Psoas muscle (tissue), 8 donors: Measurements from ENCODE around the gene UBAP1. TPM values are rescaled to one million over a fixed set of nuclear protein-coding genes. Genes with fewer than 3 reads are reported as not detected.

Experiments
- ATAC-seq, 4 donors: fragments of 200-7000 bp; cut with Tn5 transposase; one replicate each; pipeline ENCODE4 v1.9.1; 2020; ENCODE audit warnings: moderate library complexity in 3 of 4, mild to moderate bottlenecking in 2 of 4
- DNase-seq, 2 donors: peaks; one replicate each; pipeline ENCODE4 v3.0.0-alpha.2; 2020
- H3K27ac ChIP-seq: fragments of 200-600 bp; one replicate; pipeline ENCODE4 v1.8.0; 2022
- H3K27me3 ChIP-seq, 3 donors: fragments of 200-600 bp in 1 of 3; one replicate each; pipeline versions ENCODE4 v1.6.1 to v1.8.0; 2013 to 2022; ENCODE audit warnings: low read length in 2 of 3, mild to moderate bottlenecking in 2 of 3, moderate library complexity in 1 of 3; ENCODE audit not compliant: insufficient read depth in 3 of 3
- H3K36me3 ChIP-seq, 2 donors: fragments of 200-600 bp in 1 of 2; one replicate each; pipeline versions ENCODE4 v1.6.1 to v1.8.0; 2013 to 2022; ENCODE audit warnings: low read depth in 1 of 2, mild to moderate bottlenecking in 1 of 2, moderate library complexity in 1 of 2; ENCODE audit not compliant: insufficient read depth in 1 of 2
- H3K4me1 ChIP-seq: fragments of 200-600 bp; one replicate; pipeline ENCODE4 v1.8.0; 2022
- H3K4me3 ChIP-seq: fragments of 200-600 bp; one replicate; pipeline ENCODE4 v1.8.0; 2022; ENCODE audit warnings: mild to moderate bottlenecking
- H3K9me3 ChIP-seq: fragments of 200-600 bp; one replicate; pipeline ENCODE4 v1.8.0; 2022
- CTCF ChIP-seq: fragments of 200-600 bp; IDR thresholded peaks from one replicate; pipeline ENCODE4 v1.8.0; 2022; ENCODE audit warnings: antibody characterized with exemption
- WGBS, 3 donors: extraction: QIAGEN DNeasy Blood & Tissue Kit; methylation state at CpG; one replicate each; pipeline versions ENCODE4 v1.1.6 to v1.1.7; 2013; 5-methylcytosine and 5-hydroxymethylcytosine counted together
- intact Hi-C, 2 donors: fragments of 100-400 bp; cut with DNase I; formaldehyde crosslinking; loops; one replicate each; pipeline versions ENCODE4 v1.11.0 to v1.14.2; 2022
- polyA plus RNA-seq, 3 donors: library from polyadenylated mRNA; stranded (reverse); fragments of 200-250 nt; gene quantifications; one replicate each; pipeline ENCODE4 v1.2.3, GENCODE V29; 2013
- total RNA-seq, 4 donors: library from RNA; stranded (reverse); fragmentation: NEBNext Ultra II Directional in 2 of 4; extraction: Animal tissue kit (Norgen Biotek cat#: 25700) in 2 of 4; gene quantifications; one replicate each; pipeline versions ENCODE4 v1.2.1 to v1.2.4, GENCODE V29; 2021 to 2023
- donor health status: healthy with polysubstance abuse.
- donor health status: DM: no; HTN: no; CAD: no; lungs with moderate emphysema.
- donor health status: Bipolar disorder and iron deficiency.
- donor health status: healthy.
- donor health status: DM: yes; HTN: yes; CAD: no.
- donor health status: DM: no; HTN: no; CAD: no.
- donor health status: DM: no; HTN: no; CAD: no.
- donor health status: DM: yes; HTN: yes; CAD: no.

Gene UBAP1
- total and polyA plus RNA-seq, 7 donors = 55.8 to 203 (median 89.6) TPM

- H3K27ac ChIP-seq = no peak overlapping the region
- ATAC-seq (no peak), DNase-seq (no peak)
- no peak overlapping the region for H3K4me3 ChIP-seq
- no peaks in the 10 kb centered on the region for H3K27me3 ChIP-seq
- H3K9me3 ChIP-seq = no peaks in the 10 kb centered on the region
- intact Hi-C loops = loop anchor here (5.0 kb wide), 2 partner anchors 68 to 118 kb away; partner anchors contain the start of genes MYORG (in 2 of the 2), KIF24 (in 1 of the 2) and NUDT2 (in 1 of the 2)
- TF ChIP-seq CTCF = no peak
- H3K4me1 ChIP-seq = peaks cover 23% of the 10 kb centered on the region
- 92 to 97% (median 97%) methylated on average over 10 of the region's 10 CpGs for WGBS, 3 donors
- H3K36me3 ChIP-seq = no peaks in the 10 kb centered on the region
These were observed 80.5 kb downstream of the UBAP1 start for GRCh38 chr9:34259315-34259714.

- H3K4me1 ChIP-seq = no peaks in the 10 kb centered on the region
- no peak overlapping the region for H3K4me3 ChIP-seq
- 94 to 98% (median 96%) methylated on average over 3 of the region's 3 CpGs for WGBS, 3 donors
- intact Hi-C loops = no loop called here
- no peak overlapping the region for H3K27ac ChIP-seq
- DNase-seq (no peak), ATAC-seq (no peak)
- no peaks in the 10 kb centered on the region for H3K36me3 ChIP-seq
- H3K9me3 ChIP-seq = no peaks in the 10 kb centered on the region
- TF ChIP-seq CTCF = no peak
- H3K27me3 ChIP-seq = no peaks in the 10 kb centered on the region
These were observed 84.1 kb downstream of the UBAP1 start for GRCh38 chr9:34262971-34263370.

GRCh38 chr9:34267660-34268059 is 88.8 kb downstream of the UBAP1 start:
- DNase-seq (no peak), ATAC-seq (no peak)
- Histone ChIP-seq H3K4me1 (peaks cover 4% of the 10 kb centered on the region), H3K9me3 (no peaks in the 10 kb centered on the region), H3K27ac (no peak overlapping the region), H3K4me3 (no peak overlapping the region), H3K36me3 (no peaks in the 10 kb centered on the region), H3K27me3 (no peaks in the 10 kb centered on the region)
- intact Hi-C loops = no loop called here
- 82 to 88% (median 86%) methylated on average over 1 of the region's 1 CpG for WGBS, 3 donors
- TF ChIP-seq CTCF = no peak

GRCh38 chr9:34271265-34272006 is 92.6 kb downstream of the UBAP1 start:
- Histone ChIP-seq H3K4me3 (no peak overlapping the region), H3K4me1 (peaks cover 4% of the 10 kb centered on the region), H3K27ac (no peak overlapping the region), H3K27me3 (no peaks in the 10 kb centered on the region), H3K9me3 (no peaks in the 10 kb centered on the region), H3K36me3 (no peaks in the 10 kb centered on the region)
- ATAC-seq (peak in 3 of 4 donors; percentile 22 to 54 (median 49)), DNase-seq (no peak)
- WGBS, 3 donors = 45 to 55% (median 46%) methylated on average over 5 of the region's 5 CpGs
- intact Hi-C loops = no loop called here
- no peak for TF ChIP-seq CTCF
